A549 (cell line): Measurements from ENCODE around the gene CMTR2.

Source experiments
- CEBPB ChIP-seq, 2 experiments: fragments of >200 bp in 1 of 2; sonication (Bioruptor Twin) in 1 of 2; formaldehyde crosslinking in 1 of 2; IDR thresholded peaks; 2 replicates each; pipeline ENCODE4 v1.6.1; 2012 to 2016
- CHD4 ChIP-seq: fragments of 200-600 bp; sonication (generic); IDR thresholded peaks from 2 replicates; pipeline ENCODE4 v1.6.1; 2016; ENCODE audit warnings: antibody characterized with exemption, mild to moderate bottlenecking, borderline replicate concordance
- EP300 ChIP-seq, 2 experiments: fragments of >200 bp; sonication (Bioruptor Twin); formaldehyde crosslinking; IDR thresholded peaks; 2 replicates in 1 of 2; 3 replicates in 1 of 2; pipeline ENCODE4 v1.6.1; 2016 to 2017
- FOSL2 ChIP-seq, 2 experiments: fragments of 450-650 bp in 1 of 2; fragments of >200 bp in 1 of 2; sonication (Bioruptor Twin) in 1 of 2; formaldehyde crosslinking; IDR thresholded peaks; 2 replicates each; pipeline versions ENCODE4 v1.5.0 to v1.6.1; 2016 to 2020; ENCODE audit warnings: mild to moderate bottlenecking in 1 of 2, moderate library complexity in 1 of 2
- HDAC2 ChIP-seq: fragments of 200-600 bp; sonication (generic); IDR thresholded peaks from 2 replicates; pipeline ENCODE4 v1.6.1; 2016
- JUNB ChIP-seq: fragments of >200 bp; sonication (Bioruptor Twin); formaldehyde crosslinking; IDR thresholded peaks from 2 replicates; pipeline ENCODE4 v1.6.1; 2016
- PBX3 ChIP-seq: IDR thresholded peaks from 2 replicates; pipeline ENCODE4 v1.6.1; 2012
- POLR2A ChIP-seq: IDR thresholded peaks from 2 replicates; pipeline ENCODE4 v1.6.1; 2012; ENCODE audit warnings: mild to moderate bottlenecking, low read length
- RFX5 ChIP-seq: fragments of 450-650 bp; IDR thresholded peaks from 2 replicates; pipeline ENCODE4 v1.7.1; 2014; ENCODE audit warnings: antibody characterized with exemption, mild to moderate bottlenecking, moderate library complexity
- SMC3 ChIP-seq: fragments of >200 bp; sonication (Bioruptor Twin); formaldehyde crosslinking; IDR thresholded peaks from 3 replicates; pipeline ENCODE4 v1.6.1; 2018; ENCODE audit warnings: inconsistent platforms
- TF ChIP-seq, protein P1 (sequence below): fragments of >200 bp; sonication (Bioruptor Twin); formaldehyde crosslinking; IDR thresholded peaks from 3 replicates; pipeline ENCODE4 v1.5.1; 2016

- TF ChIP-seq HDAC2 (no peak), EP300 (IDR thresholded peaks at IDR 0.05) (no peak), SMC3 (no peak), CEBPB (IDR thresholded peaks at IDR 0.05) (no peak), CHD4 (no peak), FOSL2 (IDR thresholded peaks at IDR 0.05) (no peak), FOSL2 (CRISPR knock-in tag; IDR thresholded peaks at IDR 0.05) (no peak), POLR2A (no peak), PBX3 (no peak), RFX5 (no peak), JUNB (no peak)
- TF ChIP-seq, protein P1, sequence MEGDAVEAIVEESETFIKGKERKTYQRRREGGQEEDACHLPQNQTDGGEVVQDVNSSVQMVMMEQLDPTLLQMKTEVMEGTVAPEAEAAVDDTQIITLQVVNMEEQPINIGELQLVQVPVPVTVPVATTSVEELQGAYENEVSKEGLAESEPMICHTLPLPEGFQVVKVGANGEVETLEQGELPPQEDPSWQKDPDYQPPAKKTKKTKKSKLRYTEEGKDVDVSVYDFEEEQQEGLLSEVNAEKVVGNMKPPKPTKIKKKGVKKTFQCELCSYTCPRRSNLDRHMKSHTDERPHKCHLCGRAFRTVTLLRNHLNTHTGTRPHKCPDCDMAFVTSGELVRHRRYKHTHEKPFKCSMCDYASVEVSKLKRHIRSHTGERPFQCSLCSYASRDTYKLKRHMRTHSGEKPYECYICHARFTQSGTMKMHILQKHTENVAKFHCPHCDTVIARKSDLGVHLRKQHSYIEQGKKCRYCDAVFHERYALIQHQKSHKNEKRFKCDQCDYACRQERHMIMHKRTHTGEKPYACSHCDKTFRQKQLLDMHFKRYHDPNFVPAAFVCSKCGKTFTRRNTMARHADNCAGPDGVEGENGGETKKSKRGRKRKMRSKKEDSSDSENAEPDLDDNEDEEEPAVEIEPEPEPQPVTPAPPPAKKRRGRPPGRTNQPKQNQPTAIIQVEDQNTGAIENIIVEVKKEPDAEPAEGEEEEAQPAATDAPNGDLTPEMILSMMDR, result no peak
Measured at GRCh38 chr16:71338632-71339031, 49.4 kb upstream of the CMTR2 start.
